GM18858 (cell line): ENCODE data around the gene CYTH1.
"Not testable (repeated sequence)": the region's sequence is repeated elsewhere in the genome, so short reads cannot be mapped to it uniquely, and the experiment has no call there.

Experiments
- ATAC-seq: cut with Tn5 transposase; IDR thresholded peaks from one replicate; pipeline ENCODE4 v1.9.1; 2021; ENCODE audit not compliant: unreplicated experiment

The CYTH1 gene

DNA sequence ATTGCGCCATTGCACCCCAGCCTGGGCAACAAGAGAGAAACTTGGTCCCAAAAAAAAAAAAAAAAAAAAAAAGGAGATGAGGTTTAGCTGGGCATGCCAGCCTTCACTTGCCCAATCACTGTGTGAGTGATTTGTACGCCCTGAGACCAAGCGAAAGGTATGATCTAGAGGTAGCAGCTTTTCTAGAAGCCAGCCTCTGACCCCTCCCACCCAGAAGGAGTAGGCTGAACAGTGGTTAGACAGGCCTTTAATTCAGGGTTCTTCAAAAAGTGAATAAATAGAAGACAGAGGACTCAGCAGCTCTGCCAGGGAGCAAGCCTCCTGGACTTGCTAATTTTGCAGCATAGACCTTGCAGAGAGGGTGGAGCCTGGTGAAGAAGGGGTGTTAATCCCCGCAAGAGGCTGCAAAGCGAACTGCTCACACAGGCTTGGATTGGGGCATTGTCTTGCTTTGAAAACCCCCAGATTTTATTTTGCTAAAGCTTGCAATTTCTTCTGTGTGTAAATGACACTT is 7.1 kb upstream of the CYTH1 start:
- ATAC-seq: no peak

GRCh38 chr17:78788451-78788850 is 6.4 kb upstream of the CYTH1 start:
- ATAC-seq: no peak

GRCh38 chr17:78787444-78787843 is 5.4 kb upstream of the CYTH1 start:
- ATAC-seq: no peak

DNA sequence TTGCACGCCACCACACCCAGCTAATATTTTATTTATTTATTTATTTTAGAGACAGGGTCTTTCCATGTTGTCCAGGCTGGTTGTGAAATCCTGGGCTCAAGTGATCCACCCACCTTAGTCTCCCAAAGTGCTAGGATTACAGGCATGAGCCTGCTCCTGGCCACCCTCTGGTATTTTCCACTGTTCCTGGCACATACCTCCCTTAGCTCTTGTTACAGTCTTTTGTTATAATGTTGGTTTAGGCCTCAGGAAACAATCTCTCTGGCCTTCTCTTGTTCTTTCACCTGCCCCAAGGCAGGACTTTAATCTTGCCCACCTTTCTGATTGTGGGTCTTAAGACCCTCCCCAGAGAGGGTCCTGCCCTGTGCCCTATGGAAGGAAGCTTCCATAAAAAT is 3.6 kb upstream of the CYTH1 start:
- no peak for ATAC-seq

- ATAC-seq: no peak
Measured at GRCh38 chr17:78785011-78785662, 3.1 kb upstream of the CYTH1 start.

GRCh38 chr17:78784352-78784751 is 2.3 kb upstream of the CYTH1 start:
- no peak for ATAC-seq

DNA sequence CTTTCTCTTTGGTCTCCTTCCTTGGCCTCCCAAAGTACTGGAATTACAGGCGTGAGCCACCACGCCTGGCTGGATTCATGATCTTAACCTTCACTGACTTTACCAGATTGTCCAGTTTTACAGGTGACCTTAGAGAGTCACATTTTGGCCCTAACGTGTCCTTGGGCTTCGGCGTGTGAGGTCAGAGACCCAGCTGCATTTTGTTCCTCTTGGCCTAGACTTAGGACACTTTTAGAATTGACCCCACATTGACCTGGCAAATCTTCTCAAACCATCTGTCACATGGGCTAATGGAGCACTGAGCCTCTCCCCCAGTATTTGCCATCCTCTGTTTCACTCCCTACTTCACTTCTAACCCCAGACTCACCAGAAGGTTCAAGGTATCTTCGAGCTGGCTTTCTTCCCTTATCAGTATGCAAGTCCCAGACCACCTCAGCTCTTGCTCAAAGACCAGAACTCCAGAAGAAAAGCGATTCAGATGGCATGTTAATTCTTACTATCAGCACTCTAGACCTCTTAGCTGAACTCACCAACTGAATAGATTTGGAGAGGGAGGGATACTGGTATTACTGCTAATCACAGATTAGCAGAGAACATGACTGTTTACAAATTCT is 1.7 kb upstream of the CYTH1 start:
- no peak for ATAC-seq

GRCh38 chr17:78781104-78781892 is 775 bp downstream of the CYTH1 start:
- ATAC-seq: no peak

DNA sequence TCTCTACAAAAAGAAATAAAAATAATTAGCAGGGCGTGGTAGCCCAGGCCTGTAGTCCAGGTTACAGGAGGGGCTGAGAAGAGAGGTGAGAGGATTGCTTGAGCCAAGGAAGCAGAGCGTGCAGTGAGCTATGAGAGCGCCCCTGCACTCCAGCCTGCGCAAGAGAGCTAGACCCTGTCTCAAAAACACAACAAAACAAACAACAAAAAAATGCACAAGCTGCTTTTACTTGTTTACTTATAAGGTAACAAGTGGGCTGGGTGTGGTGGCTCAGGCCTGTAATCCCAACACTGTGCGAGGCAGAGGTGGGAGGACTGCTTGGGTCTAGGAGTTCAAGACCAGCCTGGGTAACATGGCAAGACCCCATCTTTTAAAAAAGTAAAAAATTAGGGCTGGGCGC is 1.7 kb downstream of the CYTH1 start:
- no peak for ATAC-seq

GRCh38 chr17:78779850-78780249 is 2.2 kb downstream of the CYTH1 start:
- no peak for ATAC-seq

GRCh38 chr17:78779286-78779651 is 2.8 kb downstream of the CYTH1 start:
- ATAC-seq: not testable (repeated sequence)

- no peak for ATAC-seq
Measured at GRCh38 chr17:78777881-78778280, 4.2 kb downstream of the CYTH1 start.

GRCh38 chr17:78774956-78775571 is 7.0 kb downstream of the CYTH1 start:
- ATAC-seq: no peak

DNA sequence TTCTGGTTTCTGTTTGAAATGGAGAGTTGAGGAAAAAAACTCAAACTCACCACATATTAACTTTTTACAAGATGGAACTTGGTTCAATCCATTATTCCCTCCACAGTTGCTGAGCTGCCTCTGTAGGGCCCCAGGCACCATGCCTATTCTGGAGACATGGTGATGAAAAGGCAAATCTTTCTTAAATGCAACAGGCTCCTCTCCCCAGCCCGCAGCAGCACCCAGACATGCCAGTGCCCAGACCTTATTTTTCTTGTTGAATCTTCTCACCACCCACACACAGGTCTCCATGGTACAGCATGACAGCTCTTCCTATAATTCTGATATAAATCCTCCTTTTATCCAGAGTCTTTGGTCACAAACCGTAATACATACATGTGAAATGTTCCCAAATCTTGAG is 7.6 kb downstream of the CYTH1 start:
- no peak for ATAC-seq

DNA sequence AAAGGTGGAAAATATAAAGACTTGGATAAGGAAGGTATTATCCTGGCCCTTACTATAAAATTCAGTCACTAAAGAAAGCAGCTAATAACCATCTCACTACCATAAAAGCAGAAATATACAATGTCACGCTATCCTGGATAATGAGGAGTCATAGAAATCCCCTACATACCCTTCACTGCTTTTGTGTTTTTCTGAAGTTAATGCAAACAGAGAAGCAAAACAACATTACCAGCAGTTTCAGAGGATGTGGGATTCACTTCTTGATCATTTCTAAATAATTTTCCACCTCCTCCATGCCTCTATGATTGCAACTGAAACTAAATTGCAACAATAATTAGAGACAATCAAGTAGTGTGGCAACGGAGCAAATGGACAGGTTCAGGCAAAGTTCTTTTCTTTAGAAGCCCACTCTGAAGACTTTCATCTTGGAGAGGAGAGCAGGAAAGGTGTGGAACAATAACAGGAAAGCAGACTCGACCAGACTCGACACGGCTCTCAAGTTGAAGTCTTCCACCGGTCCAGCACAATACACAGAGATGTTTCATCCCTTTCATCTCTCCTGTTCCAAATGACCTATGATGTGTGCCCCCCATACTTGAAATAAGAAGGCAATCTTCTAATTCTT is 10.2 kb downstream of the CYTH1 start:
- no peak for ATAC-seq

DNA sequence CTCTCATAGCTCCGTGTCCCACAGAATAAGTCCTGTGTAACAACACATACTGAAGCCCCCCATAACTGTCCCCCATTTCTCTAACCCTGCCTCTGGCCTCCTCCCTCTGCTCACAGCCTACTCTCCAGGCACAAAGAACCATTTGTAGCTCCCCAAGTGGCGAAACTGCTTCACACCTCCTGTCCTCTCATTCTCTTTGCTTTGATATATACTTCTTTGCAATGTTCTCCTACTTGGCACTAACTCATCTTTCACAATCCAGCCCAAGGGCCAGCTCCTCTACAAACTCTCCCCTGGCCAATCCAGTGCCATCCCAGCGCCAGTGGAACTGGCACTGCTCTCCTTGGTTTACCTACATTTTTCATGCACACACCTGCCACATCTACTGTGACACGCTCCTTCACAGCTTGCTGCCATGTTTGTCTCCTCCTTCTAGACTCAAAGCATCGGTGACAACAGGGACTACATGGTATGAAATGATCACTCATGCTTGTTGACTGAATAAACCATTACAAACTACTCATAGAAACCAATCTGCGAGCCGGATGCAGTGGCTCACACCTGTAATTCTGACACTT is 12.8 kb downstream of the CYTH1 start:
- ATAC-seq: no peak

- ATAC-seq: no peak
Measured at GRCh38 chr17:78767806-78768205, 14.3 kb downstream of the CYTH1 start.

GRCh38 chr17:78766743-78767294 is 15.3 kb downstream of the CYTH1 start:
- no peak for ATAC-seq

DNA sequence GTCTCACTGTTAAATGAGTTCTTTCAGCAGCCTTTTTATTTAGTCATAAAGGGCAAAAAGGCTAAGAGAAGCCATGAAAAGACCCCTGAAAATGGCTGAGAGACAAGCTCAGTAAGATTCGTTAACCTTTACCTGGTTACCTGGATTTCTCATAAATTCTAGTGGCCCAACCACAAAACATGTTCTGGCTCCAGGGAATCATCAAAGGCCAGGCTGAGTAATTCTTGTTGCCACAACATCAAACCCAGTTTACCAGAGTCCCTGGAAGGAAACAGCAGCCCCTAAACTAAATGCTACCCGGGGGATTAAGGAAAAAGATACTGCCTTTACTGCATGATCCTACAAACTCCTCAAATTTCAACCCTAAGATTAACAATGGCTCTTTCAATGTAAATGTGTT is 15.8 kb downstream of the CYTH1 start:
- ATAC-seq: no peak

GRCh38 chr17:78765821-78766220 is 16.3 kb downstream of the CYTH1 start:
- no peak for ATAC-seq

DNA sequence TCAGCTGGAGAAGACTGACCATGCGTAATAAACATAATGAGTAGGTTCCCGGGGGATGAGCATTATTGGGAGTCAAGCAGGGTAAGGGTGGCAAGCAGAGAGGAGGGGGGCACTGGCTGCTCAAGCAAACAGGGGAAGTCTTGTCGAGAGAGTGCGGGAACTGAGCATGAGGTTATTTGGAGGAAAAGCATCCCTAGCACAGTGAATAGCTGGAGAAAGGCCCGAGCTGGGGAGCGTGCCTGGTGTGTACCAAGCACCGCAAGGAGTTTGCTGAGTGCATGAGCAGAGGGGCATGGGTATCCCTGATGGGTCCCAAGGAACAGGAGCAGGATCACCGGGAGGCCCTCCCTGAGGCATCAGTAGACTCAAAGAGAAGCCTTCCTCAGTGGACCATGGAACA is 17.2 kb downstream of the CYTH1 start:
- ATAC-seq: no peak
